Stimulated activated naive CD4-positive, alpha-beta T cell treated with Interleukin-2 at 50 U/mL for 16 hours (primary cell): Measurements from ENCODE around the gene ATP8A2.
"Not testable (repeated sequence)": the region's sequence is repeated elsewhere in the genome, so short reads cannot be mapped to it uniquely, and the experiment has no call there.

Experiments
- DNase-seq: peaks from one replicate; lab custom pipeline; 2025; lab: John Stamatoyannopoulos, UW

The ATP8A2 gene

DNA sequence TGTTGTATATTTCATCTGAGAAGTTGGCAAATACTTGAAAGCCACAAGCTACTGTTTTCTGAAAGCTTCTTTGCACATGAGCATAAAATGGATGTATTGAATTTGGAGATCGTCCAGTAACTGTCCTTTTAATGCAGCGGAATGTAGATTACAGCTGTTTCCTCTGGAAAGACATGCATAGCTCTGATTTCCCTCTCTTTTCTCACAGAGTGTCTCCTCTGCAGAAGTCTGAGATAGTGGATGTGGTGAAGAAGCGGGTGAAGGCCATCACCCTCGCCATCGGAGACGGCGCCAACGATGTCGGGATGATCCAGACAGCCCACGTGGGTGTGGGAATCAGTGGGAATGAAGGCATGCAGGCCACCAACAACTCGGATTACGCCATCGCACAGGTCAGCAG is 397.1 kb downstream of the ATP8A2 start:
- no peak for DNase-seq

DNA sequence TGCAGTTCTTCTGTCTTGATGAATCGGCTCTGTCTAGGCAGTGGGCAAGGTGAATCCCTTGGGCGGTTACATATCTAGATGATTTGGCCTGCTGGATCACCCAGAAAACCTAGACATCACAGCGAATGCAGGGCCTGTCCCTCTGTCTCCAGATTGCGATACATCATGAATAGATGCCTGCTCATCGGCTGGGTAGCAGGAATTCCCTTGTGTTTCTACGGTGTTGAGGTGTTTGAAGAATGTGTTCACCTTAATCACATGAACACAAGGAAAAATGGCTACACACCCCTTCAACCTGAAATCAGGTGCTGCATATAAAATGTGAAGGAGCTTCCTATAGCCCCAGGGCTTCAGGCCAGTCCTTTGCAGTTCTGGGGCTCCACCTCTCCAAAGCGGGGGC is 398.8 kb downstream of the ATP8A2 start:
- no peak for DNase-seq

DNA sequence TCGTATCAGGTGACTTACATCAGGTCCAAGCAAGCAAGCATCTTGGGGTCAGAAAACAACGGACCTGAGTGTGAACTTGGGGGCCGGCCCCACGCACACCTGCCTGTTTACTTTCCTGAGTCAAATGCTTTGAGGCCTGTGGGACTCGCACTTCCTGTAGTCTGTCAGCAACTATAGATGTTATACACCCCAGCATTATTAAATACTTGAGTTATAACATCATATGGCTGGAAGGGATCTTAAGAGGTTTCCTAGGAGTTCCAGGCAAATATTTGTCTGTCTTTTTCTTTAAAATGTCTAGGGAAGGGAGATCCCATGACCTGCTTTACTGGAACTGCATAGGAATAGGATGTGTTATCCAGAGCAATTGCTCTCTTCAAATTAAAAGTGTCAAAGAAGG is 399.4 kb downstream of the ATP8A2 start:
- no peak for DNase-seq

DNA sequence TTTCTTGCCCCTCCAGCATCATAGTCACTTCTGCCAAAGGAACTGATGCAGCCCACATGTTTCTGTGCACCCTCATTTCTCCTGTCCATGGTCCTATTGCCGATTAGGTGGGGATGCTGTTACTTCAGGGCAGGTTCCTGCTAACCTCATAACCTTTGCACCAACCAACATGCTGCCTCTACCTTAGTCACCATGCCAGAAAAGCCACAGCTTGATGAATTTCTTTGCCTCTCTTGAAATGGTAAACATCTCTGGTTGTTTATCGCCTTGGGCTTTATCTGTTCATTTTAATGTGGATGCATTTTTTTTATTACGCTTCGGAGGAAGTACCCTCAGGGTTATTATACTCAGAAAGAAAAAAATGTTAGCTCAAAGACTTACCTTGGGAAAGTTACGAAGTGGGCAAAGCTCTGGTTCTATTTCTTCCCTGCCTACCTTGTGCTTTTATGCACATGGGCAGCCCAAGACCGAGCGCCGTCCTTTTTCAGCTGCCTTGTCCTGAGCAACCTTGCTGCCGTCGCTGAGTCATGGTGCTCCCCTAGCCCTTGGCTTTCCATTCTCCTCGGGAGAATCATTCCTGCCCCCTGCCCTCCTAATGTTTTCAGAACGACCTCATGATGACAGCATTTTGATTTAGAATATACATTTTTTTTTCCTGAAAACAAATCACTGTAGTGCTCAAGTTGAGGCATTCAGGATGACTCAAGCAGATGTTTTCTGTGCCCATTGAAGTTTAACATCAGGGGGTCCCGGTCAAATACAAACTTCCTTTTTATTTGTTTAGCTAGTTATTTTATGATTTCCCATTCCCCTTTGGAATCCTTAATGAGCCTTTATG is 400.1 kb downstream of the ATP8A2 start:
- DNase-seq, result no peak

DNA sequence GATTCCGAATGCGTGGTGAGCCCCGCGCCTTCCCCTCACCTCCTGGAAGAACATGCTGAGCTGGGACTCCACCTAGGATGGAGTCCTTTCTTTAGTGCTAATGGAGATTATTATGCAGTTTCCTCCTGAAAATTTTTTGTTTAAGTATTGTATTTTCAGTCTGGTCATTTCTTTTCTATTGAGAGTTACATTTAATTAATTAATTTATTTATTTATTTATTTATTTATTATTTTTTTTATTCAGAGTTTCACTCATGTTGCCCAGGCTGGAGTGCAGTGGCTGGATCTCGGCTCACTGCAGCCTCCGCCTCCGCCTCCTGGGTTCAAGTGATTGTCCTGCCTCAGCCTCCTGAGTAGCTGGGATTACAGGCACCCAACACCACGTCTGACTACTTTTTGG is 400.8 kb downstream of the ATP8A2 start:
- DNase-seq, result not testable (repeated sequence)

DNA sequence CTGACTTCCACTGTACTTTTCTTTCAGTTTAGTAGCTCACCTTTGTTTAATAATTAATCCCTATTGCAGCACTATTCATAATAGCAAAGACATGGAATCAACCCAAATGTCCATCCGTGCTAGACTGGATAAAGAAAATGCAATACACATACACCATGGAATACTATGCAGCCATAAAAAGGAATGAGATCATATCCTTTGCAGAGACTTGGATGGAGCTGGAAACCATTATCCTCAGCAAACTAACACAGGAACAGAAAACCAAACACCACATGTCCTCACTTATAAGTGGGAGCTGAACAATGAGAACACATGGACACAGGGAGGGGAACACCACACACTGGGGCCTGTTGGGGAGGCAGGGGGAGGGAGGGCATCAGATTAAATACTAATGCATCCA is 402.3 kb downstream of the ATP8A2 start:
- not testable (repeated sequence) for DNase-seq

DNA sequence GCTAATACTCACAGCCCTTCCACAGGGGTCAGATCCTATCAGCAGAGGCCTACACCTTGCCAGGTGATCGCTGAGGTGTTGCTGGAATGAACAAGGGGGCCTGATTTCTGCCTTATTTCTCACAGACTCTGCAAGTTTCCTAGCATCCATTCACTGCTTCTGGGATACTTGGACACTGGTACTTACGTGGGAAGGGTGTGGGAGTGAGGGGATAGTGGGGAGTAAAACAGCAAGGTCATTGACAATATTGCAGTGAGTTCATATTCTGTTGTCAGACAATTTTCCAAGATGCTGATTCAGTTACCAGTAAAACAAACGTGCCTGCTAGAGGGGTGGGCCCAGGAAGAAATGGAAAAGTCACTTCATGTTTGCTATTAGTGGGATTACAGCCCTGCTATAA is 403.5 kb downstream of the ATP8A2 start:
- no peak for DNase-seq

DNA sequence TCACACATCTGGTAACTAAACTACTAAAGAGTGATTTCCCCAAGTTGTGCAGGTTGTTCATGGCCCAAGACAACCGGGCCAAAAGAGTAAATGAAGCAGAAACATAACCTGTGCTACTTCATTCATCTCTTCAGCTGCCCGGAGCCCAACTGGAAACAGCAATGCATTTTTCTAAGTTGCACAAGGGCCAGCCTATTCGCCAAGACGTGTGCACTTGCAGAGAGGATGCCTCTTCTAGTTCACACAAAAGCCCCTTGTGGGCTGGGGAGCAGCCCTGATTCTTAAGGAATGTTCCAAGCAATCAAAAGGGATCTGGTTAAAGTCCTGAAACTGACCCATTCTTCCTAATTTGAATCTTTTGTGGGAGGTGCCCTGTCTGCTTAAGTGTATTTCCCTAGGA is 404.2 kb downstream of the ATP8A2 start:
- DNase-seq, result no peak

DNA sequence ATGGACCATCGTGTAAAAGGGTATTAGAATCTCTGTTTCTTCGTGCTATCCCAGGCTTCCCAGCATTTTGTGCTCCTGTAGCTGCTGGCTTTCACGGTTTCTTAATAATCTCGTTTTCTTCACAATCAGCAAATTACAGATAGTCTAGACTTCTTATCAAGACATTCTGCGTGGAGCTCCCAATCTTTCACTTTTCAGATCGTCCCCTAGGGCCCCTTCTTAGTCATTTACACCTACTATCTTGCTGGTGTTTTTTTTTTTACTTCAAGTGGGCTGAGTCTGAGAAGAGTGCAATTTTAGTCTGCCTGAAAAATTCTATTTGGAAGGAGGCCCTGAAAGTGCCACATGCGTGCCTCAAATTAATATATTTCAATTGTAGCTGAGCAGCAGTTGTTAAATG is 404.9 kb downstream of the ATP8A2 start:
- DNase-seq, result no peak

DNA sequence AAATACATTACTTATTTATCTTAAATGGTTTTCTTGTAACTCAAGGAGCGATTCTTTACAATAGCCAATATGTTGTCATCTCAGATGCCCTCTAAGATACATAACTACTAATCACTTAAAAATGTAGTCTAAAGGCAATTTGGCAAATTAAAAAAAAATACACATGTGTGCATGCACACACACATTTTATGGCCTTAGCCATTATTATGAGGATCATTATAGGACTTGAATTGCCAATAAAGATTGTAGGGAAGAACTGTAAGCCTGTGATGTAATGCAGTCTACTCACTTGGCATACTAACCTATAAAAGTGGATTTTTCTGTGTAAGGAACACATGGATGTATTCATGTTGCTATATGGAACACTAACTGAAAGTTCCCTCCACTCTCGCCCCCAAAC is 405.7 kb downstream of the ATP8A2 start:
- DNase-seq, result no peak

DNA sequence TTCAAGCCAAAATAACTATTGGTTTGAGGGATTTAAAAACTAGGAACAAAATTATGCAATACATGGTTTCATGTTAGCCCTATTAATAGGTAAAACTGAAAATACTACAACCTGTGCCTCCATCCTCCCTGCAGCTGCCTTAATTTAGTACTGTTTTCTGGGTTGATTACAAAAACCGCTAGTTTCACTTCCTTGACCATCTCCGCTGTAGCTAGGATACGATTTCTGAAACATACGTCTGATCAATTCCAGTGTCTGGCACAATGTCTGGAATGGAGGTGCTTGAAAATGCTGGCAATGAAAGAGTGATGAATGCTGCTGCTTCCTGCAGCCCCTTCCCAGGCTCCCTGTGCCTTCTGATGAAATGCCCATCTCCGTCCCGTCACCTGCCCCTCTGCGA is 406.6 kb downstream of the ATP8A2 start:
- no peak for DNase-seq

DNA sequence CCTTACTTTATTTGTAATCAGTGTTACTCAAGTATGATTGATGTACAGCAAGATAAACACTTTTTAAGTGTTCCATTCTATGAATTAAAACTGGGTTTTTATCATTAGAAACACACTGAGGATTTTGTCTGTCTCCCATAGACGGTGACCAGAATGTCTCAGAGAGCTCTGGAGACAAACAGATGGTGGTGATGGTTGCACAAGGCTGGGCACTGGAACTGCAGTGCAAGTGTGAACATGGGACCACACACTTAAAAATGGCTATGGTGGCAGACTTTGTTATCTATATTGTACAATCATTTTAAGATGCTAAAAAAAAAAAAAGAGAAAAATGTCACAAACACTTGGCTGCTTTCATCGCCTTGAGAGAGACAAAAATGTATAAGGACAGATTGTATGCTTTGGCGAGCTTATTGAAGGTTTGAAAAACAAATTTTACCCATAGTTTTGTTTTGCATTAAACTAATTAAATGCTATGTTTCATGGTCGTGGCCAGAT is 407.1 kb downstream of the ATP8A2 start:
- no peak for DNase-seq

DNA sequence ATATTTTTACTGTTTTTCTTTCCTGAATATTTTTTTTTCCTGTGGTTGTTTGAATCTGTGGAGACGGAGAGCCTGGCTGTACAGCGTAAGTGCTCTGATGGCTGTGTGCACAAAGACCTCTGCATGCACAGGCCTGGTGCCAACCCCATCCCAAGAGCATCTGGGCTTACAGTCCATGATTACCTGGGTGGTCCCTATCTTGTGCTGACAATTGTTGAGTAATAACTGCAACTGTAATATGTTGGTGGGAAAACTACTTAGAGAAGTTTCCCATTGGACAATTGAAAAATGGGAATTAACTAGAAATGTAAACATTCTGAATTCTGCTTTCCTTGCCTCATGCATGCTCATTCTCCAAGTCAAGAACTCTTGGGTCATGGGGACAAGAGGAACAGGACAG is 411.3 kb downstream of the ATP8A2 start:
- no peak for DNase-seq

DNA sequence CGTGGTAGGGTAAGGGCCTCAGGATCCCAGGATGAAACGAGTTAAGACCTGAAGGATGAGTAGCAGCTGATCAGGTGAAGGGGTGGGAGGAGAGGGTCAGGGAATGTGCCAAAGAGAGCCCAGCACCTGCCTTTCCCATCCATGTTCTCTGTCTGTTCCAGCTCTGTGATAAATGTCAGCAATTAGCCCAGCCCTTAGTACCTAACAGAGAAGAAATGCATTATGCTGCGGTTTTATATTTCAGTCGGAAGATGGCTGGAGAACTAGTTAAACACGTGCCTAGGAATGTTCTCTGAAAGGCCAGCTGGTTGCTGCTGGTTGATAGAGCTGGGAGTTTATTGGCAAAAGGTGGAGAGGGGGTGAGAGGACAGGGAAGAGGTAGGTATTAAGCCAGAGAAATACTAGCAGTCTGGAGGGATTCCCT is 411.8 kb downstream of the ATP8A2 start:
- DNase-seq, result no peak

DNA sequence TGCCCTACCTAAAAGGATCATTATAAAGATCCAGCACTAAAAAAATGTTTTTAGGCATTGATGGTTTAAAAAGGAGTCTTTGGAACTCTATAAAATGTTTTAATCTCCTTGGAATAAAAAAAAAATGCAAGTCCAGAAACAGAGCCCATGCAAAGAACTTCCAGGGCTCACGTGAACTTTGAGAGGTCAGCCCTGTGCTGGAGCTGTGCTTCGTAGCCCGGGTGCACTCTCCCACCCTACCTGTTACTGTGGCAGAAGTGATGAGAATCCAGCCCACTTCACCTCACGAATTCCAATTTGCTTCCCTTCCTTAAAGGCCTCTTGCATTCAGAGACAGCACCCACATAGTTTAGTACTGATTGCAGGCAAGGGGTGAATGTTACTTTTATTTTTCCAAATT is 412.3 kb downstream of the ATP8A2 start:
- no peak for DNase-seq

DNA sequence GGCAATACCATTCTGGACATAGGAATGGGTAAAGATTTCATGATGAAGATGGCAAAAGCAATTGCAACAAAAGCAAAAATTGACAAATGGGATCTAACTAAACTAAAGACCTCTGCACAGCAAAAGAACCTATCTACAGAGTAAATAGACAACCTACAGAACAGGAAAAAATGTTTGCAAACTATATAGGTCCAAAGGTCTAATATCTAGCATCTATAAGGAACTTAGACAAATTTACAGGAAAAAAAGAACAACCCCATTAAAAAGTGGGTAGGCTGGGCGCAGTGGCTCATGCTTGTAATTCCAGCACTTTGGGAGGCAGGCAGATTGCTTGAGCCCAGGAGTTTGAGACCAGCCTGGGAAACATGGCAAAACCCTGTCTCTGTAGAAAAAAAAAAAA is 418.4 kb downstream of the ATP8A2 start:
- not testable (repeated sequence) for DNase-seq

DNA sequence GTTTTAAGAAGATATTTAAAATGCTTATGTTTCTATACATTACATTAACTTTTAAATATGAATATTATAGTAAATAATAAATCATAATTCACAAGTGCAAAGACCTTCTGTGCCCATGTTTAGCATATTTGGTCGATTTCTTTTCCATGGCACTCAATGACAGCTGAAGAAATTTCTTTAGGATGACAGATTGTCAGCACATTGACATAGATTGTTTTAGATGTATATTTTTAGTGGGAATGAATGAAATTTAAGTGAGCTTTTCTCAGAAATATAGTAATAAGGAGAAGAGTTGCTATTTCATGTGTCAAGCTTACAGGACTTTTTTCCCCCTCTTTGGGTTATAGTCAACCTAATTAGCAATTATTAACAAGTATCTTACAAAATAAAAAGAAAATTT is 423.5 kb downstream of the ATP8A2 start:
- DNase-seq, result no peak

DNA sequence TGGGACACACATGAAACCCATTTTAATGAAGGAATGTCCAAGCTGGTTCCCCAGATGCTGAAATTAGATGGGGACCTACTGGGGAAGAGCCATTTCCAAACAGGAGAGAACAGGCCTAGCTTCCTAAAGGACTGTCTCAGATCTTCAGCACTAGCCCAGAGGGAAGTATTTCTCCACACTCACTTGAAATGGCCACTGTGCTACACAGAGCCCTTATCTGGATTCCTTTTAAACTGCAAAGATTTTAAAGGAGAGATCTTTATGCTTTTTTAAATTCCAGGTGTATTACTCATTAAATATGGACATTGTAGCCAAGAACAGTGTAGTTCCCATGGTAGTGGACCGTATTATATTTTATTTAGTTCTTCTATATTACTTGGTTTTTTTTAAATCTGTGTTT is 424.7 kb downstream of the ATP8A2 start:
- no peak for DNase-seq

DNA sequence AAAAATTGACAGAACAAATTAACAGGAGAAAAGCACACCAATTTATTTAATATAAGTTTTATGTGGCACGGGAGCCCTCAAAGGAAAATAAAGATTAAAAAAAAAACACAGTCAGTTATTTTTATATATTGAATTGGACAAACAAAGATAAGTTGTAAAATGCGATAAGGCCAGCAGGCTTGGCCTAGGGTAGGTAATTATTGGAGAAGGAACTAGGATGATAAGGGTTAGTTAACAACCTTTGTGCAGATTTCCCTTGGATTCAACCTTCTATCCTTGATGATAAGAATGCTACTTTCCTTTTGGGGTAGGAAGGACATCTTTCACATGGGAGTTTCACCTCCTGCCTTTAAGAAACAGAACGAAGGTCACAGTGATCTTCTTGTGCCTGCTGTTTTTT is 427.2 kb downstream of the ATP8A2 start:
- DNase-seq, result no peak

DNA sequence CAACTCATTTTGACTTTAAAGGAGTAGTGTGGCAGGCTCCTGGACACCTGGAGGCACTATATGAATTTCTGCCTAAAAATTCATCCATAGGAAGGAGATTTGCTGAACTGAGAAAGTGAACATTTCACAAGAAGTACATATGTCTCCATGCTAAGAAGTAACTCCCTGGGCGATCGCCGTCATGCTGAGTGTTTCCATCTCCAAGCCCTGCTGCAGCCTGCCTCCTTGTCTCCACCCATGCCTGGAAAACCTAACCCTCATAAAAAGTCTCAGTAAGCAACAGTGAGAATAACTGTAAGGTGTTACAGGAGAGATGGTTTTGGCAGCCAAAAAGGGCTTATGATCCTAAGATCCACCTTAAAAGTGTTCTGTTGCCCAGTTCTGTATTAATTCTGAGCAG is 428.7 kb downstream of the ATP8A2 start:
- no peak for DNase-seq

DNA sequence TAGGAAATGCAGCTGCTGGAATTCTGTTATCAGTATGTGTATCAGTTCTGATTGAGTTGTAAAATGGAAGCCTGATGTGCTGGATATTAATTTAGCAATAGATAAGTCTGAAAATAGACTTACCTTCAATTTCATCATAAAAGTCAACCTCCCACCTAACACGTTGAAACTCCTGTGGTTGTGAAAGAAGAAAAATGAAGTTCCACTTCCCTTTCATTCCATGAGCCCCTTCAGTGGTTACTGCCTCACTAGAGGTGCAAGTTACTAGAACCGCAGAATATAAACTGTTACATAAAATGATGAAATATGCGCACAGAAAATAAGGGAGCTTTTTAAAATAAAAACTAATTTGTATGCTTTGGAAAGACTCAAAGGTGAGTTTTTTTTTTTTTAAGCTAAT is 430.8 kb downstream of the ATP8A2 start:
- no peak for DNase-seq

DNA sequence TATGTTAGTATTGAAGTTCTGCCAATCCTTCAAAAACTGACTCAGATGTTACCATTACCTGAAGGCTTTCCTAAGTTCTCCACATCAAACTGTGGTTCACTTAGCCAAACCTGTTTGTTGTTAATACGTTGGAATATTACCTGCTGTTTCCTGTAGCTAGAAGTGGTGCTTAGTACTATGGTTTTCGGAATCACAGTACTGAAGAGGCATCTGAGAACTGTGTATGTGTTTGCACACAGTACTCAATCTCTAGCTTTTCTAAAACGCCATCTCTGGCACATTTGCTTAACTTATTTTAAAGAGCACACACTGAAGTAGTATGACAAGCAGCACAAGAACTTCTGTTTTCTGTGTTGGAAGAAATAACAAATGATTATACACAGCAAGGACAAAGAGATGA is 431.9 kb downstream of the ATP8A2 start:
- DNase-seq, result no peak

DNA sequence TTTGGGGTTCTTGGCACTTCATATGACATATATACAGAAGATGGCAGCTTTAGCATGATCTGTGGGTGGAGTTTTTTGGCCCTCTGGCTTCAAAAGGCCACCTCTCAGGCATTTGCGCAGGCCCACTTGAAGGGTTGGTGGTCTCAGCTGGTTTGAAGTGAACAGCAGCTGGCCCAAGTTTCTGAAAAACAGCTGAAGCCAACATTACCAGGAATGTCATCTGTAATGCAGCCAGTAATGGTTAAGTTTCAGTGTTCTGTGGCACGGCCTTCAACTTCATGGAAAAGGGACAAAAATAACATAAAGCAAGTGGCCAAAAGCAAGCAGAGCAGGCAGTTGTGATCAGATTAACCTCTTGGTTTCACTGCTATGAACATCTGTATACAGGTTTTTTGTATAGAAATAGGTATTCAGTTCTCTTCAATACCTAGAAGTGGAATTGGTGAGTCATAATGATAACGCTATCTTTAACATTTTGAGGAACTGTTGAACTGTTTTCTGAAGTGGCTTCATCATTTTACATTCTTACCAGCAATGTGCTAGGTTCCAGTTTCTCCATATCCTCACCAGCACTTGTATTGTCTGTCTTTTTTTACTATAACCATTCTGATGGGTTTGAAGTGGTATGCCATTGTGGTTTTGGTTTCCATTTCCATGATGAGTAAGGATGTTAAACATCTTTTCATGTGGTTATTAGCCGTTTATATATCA is 434.6 kb downstream of the ATP8A2 start:
- no peak for DNase-seq

DNA sequence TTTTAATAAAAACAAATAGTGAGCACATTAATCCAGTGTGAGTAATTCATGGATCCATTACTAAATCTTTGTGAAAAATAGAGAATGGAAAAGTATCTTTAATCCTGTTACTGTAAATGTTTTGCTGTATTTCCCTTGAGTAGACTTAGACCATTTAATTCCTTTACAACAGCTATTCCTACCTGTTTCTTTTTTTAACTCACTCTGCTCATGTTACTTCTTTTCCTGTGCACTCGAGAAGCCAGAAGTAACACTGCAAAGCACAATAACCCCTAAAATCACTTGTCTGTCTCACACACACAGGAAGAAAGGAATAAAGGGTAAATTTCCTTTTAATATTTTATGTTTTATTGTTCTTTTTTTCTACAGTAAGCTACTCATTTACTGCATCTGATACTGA is 435.8 kb downstream of the ATP8A2 start:
- DNase-seq, result no peak
